Adrenal gland (tissue), 5 donors: ENCODE data around the gene BBOX1.

Experiments
- CTCF ChIP-seq, 6 experiments: fragments of 450-650 bp in 4 of 6; fragments of 200-600 bp in 2 of 6; sonication (generic) in 1 of 6; IDR thresholded peaks; 1 replicate in 5 of 6; 2 replicates in 1 of 6; pipeline versions ENCODE4 v1.5.1 to v1.8.0; 2016 to 2021; ENCODE audit warnings: antibody characterized with exemption in 6 of 6, mild to moderate bottlenecking in 2 of 6, moderate library complexity in 1 of 6
- POLR2A ChIP-seq, 2 donors: fragments of 450-650 bp; IDR thresholded peaks; one replicate each; pipeline ENCODE4 v1.6.1; 2017; ENCODE audit warnings: antibody characterized with exemption in 2 of 2, mild to moderate bottlenecking in 2 of 2, moderate library complexity in 1 of 2
- donor health status: DM: no; HTN: no; CAD: no.

GRCh38 chr11:27083782-27084181 is 43.2 kb downstream of the BBOX1 start:
- TF ChIP-seq POLR2A (IDR thresholded peaks at IDR 0.05), result no peak
- no peak for TF ChIP-seq CTCF (IDR thresholded peaks at IDR 0.05)
